Ovary (tissue), 9 donors: ENCODE results near the gene SEPTIN11. TPM values are rescaled to one million over a fixed set of nuclear protein-coding genes. Genes with fewer than 3 reads are reported as not detected.

Source experiments
- DNase-seq, 5 donors: peaks; one replicate each; pipeline ENCODE4 v3.0.0-alpha.2; 2019 to 2020
- H3K27ac ChIP-seq, 2 donors: fragments of 200-600 bp; one replicate each; pipeline versions ENCODE4 v1.5.1 to v1.8.0; 2019 to 2022
- H3K27me3 ChIP-seq: fragments of 200-600 bp; one replicate; pipeline ENCODE4 v1.8.0; 2022
- H3K36me3 ChIP-seq: fragments of 200-600 bp; sonication (generic); one replicate; pipeline ENCODE4 v1.5.1; 2019
- H3K4me1 ChIP-seq: one replicate; pipeline ENCODE4 v1.8.1; 2013; ENCODE audit warnings: mild to moderate bottlenecking, moderate library complexity; ENCODE audit not compliant: insufficient read depth
- H3K4me3 ChIP-seq: fragments of 200-600 bp; sonication (generic); one replicate; pipeline ENCODE4 v1.5.1; 2017
- H3K9me3 ChIP-seq, 2 donors: fragments of 200-600 bp in 1 of 2; sonication (generic) in 1 of 2; one replicate each; pipeline versions ENCODE4 v1.5.1 to v1.8.1; 2013 to 2019; ENCODE audit warnings: mild to moderate bottlenecking in 1 of 2, moderate library complexity in 1 of 2
- CTCF ChIP-seq, 3 donors: fragments of 450-650 bp in 2 of 3; fragments of 200-600 bp in 1 of 3; IDR thresholded peaks; one replicate each; pipeline versions ENCODE4 v1.5.1 to v1.8.0; 2016 to 2022; ENCODE audit warnings: antibody characterized with exemption in 3 of 3, mild to moderate bottlenecking in 1 of 3
- EP300 ChIP-seq: sonication (generic); formaldehyde crosslinking; IDR thresholded peaks from one replicate; pipeline ENCODE4 v1.6.1; 2017; ENCODE audit warnings: antibody characterized with exemption
- POLR2A ChIP-seq: fragments of 450-650 bp; IDR thresholded peaks from one replicate; pipeline ENCODE4 v1.6.1; 2017; ENCODE audit warnings: antibody characterized with exemption, mild to moderate bottlenecking, moderate library complexity
- WGBS, 3 donors: extraction: QIAGEN DNeasy Blood & Tissue Kit in 1 of 3; methylation state at CpG; one replicate each; pipeline versions ENCODE4 v1.1.5 to v1.1.7; 2013 to 2017; 5-methylcytosine and 5-hydroxymethylcytosine counted together
- intact Hi-C, 4 donors: fragments of 100-400 bp; cut with DNase I; formaldehyde crosslinking; loops; one replicate each; pipeline versions ENCODE4 v1.11.0 to v1.15.1; 2022 to 2023
- polyA plus RNA-seq, 2 donors: library from polyadenylated mRNA; stranded (reverse); fragments of 200-250 nt in 1 of 2; fragments of 350-450 nt in 1 of 2; fragmentation: Illumina TruSeq in 1 of 2; extraction: RNeasy Lipid Tissue Mini Kit (QIAGEN cat#74804) in 1 of 2; gene quantifications; one replicate each; pipeline ENCODE4 v1.2.3, GENCODE V29; 2013 to 2014
- total RNA-seq, 7 donors: library from RNA; depleted of rRNA in 2 of 7; stranded (reverse); fragments of >200 nt in 2 of 7; fragmentation: NEBNext Ultra II Directional in 3 of 7; extraction: Animal tissue kit (Norgen Biotek cat#: 25700) in 3 of 7; gene quantifications; one replicate each; pipeline versions ENCODE4 v1.1.0 to v1.2.4, GENCODE V29; 2016 to 2023
- donor health status: DM: no; HTN: no; CAD: no; lungs with moderate emphysema.
- donor health status: DM: no; HTN: no; CAD: no.
- donor health status: Bipolar disorder and iron deficiency.
- donor health status: DM: yes; HTN: yes; CAD: no.
- donor health status: DM: no; HTN: no; CAD: no.
- donor health status: DM: yes; HTN: yes; CAD: no.

The SEPTIN11 gene
- total and polyA plus RNA-seq, 9 donors, result 24.3 to 86.0 (median 50.2) TPM

GRCh38 chr4:76957004-76957738, 7.6 kb downstream of the SEPTIN11 start:
- 62 to 90% (median 77%) methylated on average over 4 of the region's 4 CpGs for WGBS, 3 donors
- Histone ChIP-seq H3K27me3 (no peaks in the 10 kb centered on the region), H3K9me3 (no peaks in the 10 kb centered on the region), H3K27ac (no peak overlapping the region), H3K4me1 (peaks cover 5% of the 10 kb centered on the region), H3K36me3 (no peaks in the 10 kb centered on the region), H3K4me3 (no peak overlapping the region)
- no peak for TF ChIP-seq EP300
- no peak for TF ChIP-seq CTCF (IDR thresholded peaks at IDR 0.05)
- TF ChIP-seq POLR2A, result no peak
- intact Hi-C loops, result loop anchor here in 1 of 4 donors (10.0 kb wide), 1 partner anchor 118 kb away; the partner anchor contains the start of gene CCNI
- DNase-seq, result no peak

- Histone ChIP-seq H3K4me1 (peaks cover 4% of the 10 kb centered on the region), H3K4me3 (no peak overlapping the region), H3K27me3 (no peaks in the 10 kb centered on the region), H3K27ac (no peak overlapping the region), H3K36me3 (no peaks in the 10 kb centered on the region), H3K9me3 (no peaks in the 10 kb centered on the region)
- TF ChIP-seq EP300 (no peak), POLR2A (no peak), CTCF (IDR thresholded peaks at IDR 0.05) (no peak)
- intact Hi-C loops, result loop anchor here in 1 of 4 donors (10.0 kb wide), 1 partner anchor 116 kb away; the partner anchor contains the start of gene CCNI
- WGBS, 3 donors, result 93 to 97% (median 95%) methylated on average over 5 of the region's 5 CpGs
- no peak for DNase-seq
Measured at GRCh38 chr4:76958891-76959290, 9.3 kb downstream of the SEPTIN11 start.

GRCh38 chr4:76960014-76960413, 10.5 kb downstream of the SEPTIN11 start:
- TF ChIP-seq CTCF (IDR thresholded peaks at IDR 0.05) (no peak), POLR2A (no peak), EP300 (no peak)
- Histone ChIP-seq H3K27ac (no peak overlapping the region), H3K4me3 (no peak overlapping the region), H3K9me3 (no peaks in the 10 kb centered on the region), H3K36me3 (no peaks in the 10 kb centered on the region), H3K27me3 (no peaks in the 10 kb centered on the region), H3K4me1 (peaks cover 1% of the 10 kb centered on the region)
- no peak for DNase-seq
- WGBS, 3 donors, result 87 to 94% (median 90%) methylated on average over 4 of the region's 4 CpGs
- intact Hi-C loops, result no loop called here

DNA sequence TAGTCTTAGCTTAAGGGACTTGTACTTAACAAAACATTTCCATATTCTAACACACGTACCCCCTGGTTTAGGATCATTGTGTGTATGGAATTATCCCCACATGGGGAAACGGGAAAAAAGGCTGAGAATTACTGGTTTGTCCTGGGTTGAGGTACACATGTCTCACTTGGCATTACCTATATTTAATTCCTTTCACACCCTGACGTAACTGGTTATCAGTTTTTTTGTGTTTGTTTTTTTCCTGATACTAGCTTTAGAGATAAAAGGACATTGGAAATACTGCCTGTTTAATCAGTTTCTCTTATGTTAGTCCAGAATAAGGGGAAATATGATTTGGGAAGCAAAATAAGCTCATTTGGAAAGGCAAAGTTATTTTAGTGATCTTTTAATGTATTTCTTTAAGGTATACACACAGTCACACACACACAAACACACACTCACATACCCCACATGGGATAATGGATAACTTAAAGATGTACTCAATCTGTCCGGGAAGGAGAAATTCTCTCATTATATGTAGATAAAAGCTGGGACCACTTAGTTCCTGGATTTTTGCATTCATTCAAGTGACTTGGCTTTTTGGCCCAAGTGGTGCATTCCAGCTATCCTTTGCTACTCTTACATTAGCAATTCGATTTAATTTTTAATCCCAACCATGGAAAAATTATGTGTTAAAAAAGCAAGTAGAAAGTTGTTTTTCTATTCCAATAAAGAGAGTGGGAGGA, 13.0 kb downstream of the SEPTIN11 start:
- Histone ChIP-seq H3K27me3 (no peaks in the 10 kb centered on the region), H3K4me3 (no peak overlapping the region), H3K4me1 (no peaks in the 10 kb centered on the region), H3K27ac (no peak overlapping the region), H3K36me3 (no peaks in the 10 kb centered on the region), H3K9me3 (no peaks in the 10 kb centered on the region)
- WGBS, 3 donors, result 51 to 54% (median 52%) methylated on average over 5 of the region's 5 CpGs
- no peak for DNase-seq
- TF ChIP-seq EP300, result no peak
- TF ChIP-seq POLR2A, result no peak
- no peak for TF ChIP-seq CTCF (IDR thresholded peaks at IDR 0.05)
- intact Hi-C loops, result no loop called here
